Measurements from ENCODE around the gene PCGF3.

DNA sequence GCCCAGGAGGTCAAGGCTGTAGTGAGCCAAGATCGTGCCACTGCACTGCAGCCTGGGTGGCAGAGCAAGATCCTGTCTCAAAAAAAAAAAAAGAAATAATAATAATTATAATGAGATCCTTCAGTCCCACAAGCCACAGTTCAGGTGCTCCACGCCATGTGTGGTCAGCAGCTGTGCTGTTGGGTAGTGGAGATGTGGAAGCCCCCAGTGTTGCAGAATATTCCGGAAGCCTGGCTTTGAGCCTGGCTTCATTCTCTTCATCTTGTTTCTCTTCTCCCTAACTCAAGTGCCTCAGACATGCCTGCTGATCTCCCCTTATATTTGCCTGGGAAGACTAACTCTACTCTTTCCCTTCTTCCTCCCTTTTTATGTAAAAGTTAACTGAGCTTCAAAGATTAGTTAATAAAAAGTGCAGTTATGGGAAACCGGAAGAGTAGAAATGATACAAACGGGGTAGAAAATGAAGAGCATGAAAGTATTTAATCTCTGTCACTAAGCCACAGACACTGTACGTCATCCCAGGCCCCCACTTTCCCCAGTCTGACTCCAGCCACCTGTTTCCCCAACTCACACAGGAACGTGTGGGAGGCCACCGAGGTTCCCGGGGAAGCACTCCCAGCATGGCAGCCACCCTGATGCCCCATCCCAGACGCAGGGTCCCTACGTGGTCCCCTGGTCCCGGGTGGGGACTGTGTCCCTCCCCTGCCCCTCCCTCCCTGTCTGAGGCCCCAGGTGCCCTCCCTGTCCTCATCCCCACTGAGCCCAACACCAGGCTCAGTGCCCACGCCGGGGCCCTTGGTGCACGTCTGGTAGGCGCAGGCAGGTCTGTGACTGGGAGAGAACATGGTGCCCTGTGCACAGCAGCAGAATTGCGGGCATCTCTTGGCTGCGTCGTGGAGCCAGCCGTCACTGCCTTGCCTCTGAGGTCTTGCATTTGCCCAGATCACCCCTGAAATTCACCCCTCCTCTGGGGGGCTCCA, 24.0 kb downstream of the PCGF3 start:
- TF ChIP-seq CTCF (IDR thresholded peaks at IDR 0.05; ENCODE audit: low read depth, low read length) (no peak), EZH2phosphoT487 (IDR thresholded peaks at IDR 0.05; ENCODE audit: low read depth) (no peak)

Data from OCI-LY3 (cell line).